Activated naive CD4-positive, alpha-beta T cell treated with anti-CD3 and anti-CD28 coated beads, Interleukin-2, amount 50 U/mL, for 24 hours (primary cell): ENCODE data around the gene AFM.

Experiments
- H3K27ac Mint-ChIP-seq: one replicate; pipeline ENCODE4 v1.8.0; 2021; ENCODE audit warnings: mild to moderate bottlenecking, mixed read lengths
- H3K27me3 Mint-ChIP-seq: one replicate; pipeline ENCODE4 v1.8.0; 2021; ENCODE audit warnings: mixed read lengths
- H3K36me3 Mint-ChIP-seq: one replicate; pipeline ENCODE4 v1.8.0; 2021; ENCODE audit warnings: mixed read lengths
- H3K4me1 Mint-ChIP-seq: one replicate; pipeline ENCODE4 v1.8.0; 2021; ENCODE audit warnings: mixed read lengths
- H3K4me3 Mint-ChIP-seq: one replicate; pipeline ENCODE4 v1.8.0; 2021; ENCODE audit warnings: mild to moderate bottlenecking, mixed read lengths
- H3K9me3 Mint-ChIP-seq: one replicate; pipeline ENCODE4 v1.8.0; 2021; ENCODE audit warnings: mixed read lengths

AFM gene

GRCh38 chr4:73445383-73446335 is 35.9 kb upstream of the AFM start:
- Mint-ChIP-seq H3K9me3 (no peaks in the 10 kb centered on the region), H3K36me3 (peaks cover 1% of the 10 kb centered on the region), H3K27me3 (peaks cover 8% of the 10 kb centered on the region), H3K4me3 (no peak overlapping the region), H3K4me1 (no peaks in the 10 kb centered on the region), H3K27ac (no peak overlapping the region)

- Mint-ChIP-seq H3K9me3 (no peaks in the 10 kb centered on the region), H3K36me3 (peaks cover 1% of the 10 kb centered on the region), H3K4me3 (no peak overlapping the region), H3K27me3 (peaks cover 8% of the 10 kb centered on the region), H3K27ac (no peak overlapping the region), H3K4me1 (no peaks in the 10 kb centered on the region)
Measured at GRCh38 chr4:73446336-73446938, 35.1 kb upstream of the AFM start.

DNA sequence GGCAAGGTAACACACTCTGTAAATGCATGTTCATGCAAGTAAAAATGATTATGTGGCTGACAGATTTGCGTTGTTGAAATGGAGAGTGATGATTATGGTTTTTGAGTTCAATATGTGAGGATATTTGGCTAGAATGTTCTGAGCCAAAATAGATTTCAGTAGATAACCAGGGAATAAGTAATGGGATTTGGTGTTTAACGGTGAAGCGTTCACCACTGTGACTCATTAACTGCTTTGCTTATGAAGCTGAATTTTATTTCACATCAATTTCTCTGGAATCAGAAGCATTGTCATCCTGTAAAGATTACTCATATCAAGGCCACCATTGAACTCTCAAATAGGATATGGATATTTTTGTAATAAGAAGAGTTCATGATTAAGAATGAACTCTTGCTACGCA is 33.9 kb upstream of the AFM start:
- Mint-ChIP-seq H3K9me3 (no peaks in the 10 kb centered on the region), H3K27me3 (peaks cover 4% of the 10 kb centered on the region), H3K4me3 (no peak overlapping the region), H3K4me1 (no peaks in the 10 kb centered on the region), H3K36me3 (peaks cover 1% of the 10 kb centered on the region), H3K27ac (no peak overlapping the region)

- H3K4me1 Mint-ChIP-seq = no peaks in the 10 kb centered on the region
- H3K36me3 Mint-ChIP-seq = peaks cover 1% of the 10 kb centered on the region
- H3K27ac Mint-ChIP-seq = no peak overlapping the region
- H3K27me3 Mint-ChIP-seq = peaks cover 4% of the 10 kb centered on the region
- no peaks in the 10 kb centered on the region for H3K9me3 Mint-ChIP-seq
- H3K4me3 Mint-ChIP-seq = no peak overlapping the region
Measured at GRCh38 chr4:73448448-73449203, 32.9 kb upstream of the AFM start.

DNA sequence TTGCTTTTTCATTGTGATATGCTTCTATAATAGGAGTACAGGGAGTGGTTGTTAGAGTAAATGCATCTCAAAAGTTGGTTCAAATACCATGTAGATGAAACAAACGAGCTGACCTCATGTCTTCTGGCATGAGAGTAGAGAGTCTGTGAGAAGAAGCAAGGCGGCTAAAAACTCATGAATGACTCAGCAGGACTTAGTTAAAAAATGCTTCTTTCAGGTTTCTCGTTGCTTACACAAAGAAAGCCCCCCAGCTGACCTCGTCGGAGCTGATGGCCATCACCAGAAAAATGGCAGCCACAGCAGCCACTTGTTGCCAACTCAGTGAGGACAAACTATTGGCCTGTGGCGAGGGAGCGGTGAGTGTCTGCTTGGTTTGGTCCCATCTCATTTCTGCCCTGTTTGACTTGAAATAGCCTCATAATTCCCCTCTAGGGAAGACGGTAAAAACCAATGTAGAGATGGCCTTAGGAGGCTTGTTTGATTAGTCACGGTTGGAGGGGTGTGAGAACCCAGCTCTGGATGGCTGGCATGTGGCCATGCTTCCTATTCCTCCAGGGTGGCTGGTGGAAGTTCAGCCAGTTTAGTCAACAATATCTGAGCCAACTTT is 31.0 kb upstream of the AFM start:
- Mint-ChIP-seq H3K36me3 (peaks cover 1% of the 10 kb centered on the region), H3K4me3 (no peak overlapping the region), H3K9me3 (no peaks in the 10 kb centered on the region), H3K4me1 (no peaks in the 10 kb centered on the region), H3K27me3 (peaks cover 4% of the 10 kb centered on the region), H3K27ac (no peak overlapping the region)

DNA sequence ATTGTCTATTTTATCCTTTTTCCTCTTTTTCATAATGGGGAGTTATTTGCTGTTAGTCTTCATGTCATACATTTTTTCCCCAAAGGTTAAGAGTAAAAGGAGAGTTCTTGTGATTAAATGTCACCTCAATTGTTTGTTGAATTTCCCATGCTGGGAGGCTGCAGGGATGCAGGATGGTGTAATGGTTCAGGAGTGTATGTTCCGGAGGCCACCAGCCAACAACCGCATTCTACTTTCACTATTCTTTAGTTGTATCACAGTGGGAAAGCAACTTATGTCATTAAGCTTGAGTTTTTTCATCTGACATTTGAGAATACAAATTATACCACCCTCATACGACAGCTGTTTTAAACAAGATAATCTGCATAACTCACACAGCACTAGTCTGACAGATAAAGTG is 30.1 kb upstream of the AFM start:
- Mint-ChIP-seq H3K9me3 (no peaks in the 10 kb centered on the region), H3K4me3 (no peak overlapping the region), H3K27ac (no peak overlapping the region), H3K27me3 (peaks cover 3% of the 10 kb centered on the region), H3K36me3 (no peaks in the 10 kb centered on the region), H3K4me1 (no peaks in the 10 kb centered on the region)

DNA sequence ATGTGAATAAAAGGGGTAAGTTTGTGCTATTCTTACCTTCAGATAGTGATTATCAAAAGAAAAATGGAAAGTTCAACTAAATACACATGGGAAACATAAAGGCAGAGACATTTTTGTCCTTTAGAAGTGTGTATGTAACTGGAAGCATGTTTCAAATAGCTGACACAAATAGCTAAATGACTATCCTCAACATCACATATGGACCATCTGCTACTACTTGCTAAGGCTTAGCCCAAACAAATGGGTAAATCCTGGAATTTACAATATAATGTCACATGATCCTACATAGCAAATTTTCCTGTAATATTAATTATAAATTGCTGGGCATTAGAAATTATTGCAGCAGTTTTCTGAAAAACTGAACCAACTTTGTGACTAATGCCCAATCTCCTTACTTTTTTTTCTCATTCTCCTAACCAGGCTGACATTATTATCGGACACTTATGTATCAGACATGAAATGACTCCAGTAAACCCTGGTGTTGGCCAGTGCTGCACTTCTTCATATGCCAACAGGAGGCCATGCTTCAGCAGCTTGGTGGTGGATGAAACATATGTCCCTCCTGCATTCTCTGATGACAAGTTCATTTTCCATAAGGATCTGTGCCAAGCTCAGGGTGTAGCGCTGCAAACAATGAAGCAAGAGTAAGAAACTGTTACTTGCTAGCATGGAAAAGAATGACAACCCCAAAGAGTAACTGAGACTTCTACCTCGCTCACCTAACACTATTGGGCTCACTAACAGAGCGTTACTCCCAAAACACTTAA is 29.4 kb upstream of the AFM start:
- no peak overlapping the region for H3K4me3 Mint-ChIP-seq
- no peaks in the 10 kb centered on the region for H3K4me1 Mint-ChIP-seq
- peaks cover 3% of the 10 kb centered on the region for H3K27me3 Mint-ChIP-seq
- no peaks in the 10 kb centered on the region for H3K36me3 Mint-ChIP-seq
- H3K9me3 Mint-ChIP-seq = no peaks in the 10 kb centered on the region
- H3K27ac Mint-ChIP-seq = no peak overlapping the region

DNA sequence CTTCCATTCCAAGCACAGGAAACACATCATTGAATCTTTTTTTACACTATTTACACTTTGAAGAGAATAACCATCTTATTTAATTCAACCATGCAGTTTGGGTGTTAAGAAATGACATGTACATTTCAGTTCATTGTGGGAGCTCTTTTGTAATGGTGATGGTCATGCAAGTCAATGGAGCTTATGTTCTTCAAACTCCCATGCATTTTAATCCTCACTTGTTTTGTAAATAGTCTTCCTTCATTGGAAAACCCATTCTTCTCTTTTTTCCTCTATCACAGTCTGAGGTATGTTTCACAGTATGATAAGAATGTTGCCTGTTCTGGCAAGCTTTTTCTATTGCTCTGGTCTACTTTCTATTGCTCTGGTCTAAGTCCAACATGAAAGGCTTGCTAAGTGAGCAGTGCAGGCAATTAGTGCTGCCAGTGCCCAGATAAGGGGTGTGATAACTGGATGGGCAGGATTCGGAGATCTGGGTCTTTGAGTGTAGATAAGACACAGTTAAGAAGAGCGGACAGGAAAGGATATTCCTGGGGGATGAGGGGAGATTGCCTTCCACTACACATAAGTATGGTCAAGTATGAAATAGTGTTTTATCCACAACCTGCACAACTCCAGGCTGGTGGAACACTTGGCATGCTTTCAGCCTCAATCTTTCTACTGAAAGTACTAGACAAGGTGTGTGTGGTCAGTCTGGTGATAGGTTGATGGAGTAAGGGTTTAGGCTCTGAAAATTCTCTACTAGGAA is 28.4 kb upstream of the AFM start:
- Mint-ChIP-seq H3K4me3 (no peak overlapping the region), H3K9me3 (no peaks in the 10 kb centered on the region), H3K4me1 (no peaks in the 10 kb centered on the region), H3K27me3 (peaks cover 6% of the 10 kb centered on the region), H3K27ac (no peak overlapping the region), H3K36me3 (no peaks in the 10 kb centered on the region)

DNA sequence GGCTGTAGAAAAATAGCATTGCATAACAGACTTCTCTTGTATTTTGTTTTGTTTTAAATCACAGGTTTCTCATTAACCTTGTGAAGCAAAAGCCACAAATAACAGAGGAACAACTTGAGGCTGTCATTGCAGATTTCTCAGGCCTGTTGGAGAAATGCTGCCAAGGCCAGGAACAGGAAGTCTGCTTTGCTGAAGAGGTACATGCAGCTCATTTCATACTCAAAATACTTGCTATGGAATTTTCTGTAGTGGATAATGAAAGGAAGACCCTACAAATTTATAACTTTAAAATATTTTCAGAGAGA is 27.9 kb upstream of the AFM start:
- Mint-ChIP-seq H3K9me3 (no peaks in the 10 kb centered on the region), H3K27ac (no peak overlapping the region)

DNA sequence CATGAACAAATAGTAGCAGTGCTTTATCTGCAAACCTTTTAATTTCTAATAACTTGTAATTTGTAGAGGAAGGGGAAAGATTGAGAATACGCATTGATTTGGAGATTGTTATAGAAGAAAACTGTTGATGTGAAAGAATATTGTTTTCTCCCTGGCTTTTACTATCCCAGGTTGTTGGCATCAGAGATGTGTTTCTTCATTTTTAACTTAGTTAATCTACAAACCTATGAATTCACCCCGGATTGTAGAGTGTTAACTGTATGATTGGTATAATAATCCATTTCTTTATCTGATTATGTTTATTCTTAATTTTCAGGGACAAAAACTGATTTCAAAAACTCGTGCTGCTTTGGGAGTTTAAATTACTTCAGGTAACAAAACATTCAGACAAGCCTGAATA is 26.6 kb upstream of the AFM start:
- H3K9me3 Mint-ChIP-seq = no peaks in the 10 kb centered on the region

More for the DNA sequence above, 27.9 kb upstream of the AFM start:
- Mint-ChIP-seq H3K4me1 (no peaks in the 10 kb centered on the region), H3K27me3 (peaks cover 7% of the 10 kb centered on the region), H3K36me3 (no peaks in the 10 kb centered on the region), H3K4me3 (no peak overlapping the region)

GRCh38 chr4:73456177-73457022 is 25.1 kb upstream of the AFM start:
- Mint-ChIP-seq H3K36me3 (no peaks in the 10 kb centered on the region), H3K4me3 (no peak overlapping the region), H3K27ac (no peak overlapping the region), H3K9me3 (no peaks in the 10 kb centered on the region), H3K4me1 (no peaks in the 10 kb centered on the region), H3K27me3 (peaks cover 7% of the 10 kb centered on the region)

More for the DNA sequence above, 26.6 kb upstream of the AFM start:
- Mint-ChIP-seq H3K36me3 (no peaks in the 10 kb centered on the region), H3K27me3 (peaks cover 7% of the 10 kb centered on the region), H3K4me1 (no peaks in the 10 kb centered on the region), H3K27ac (no peak overlapping the region), H3K4me3 (no peak overlapping the region)

DNA sequence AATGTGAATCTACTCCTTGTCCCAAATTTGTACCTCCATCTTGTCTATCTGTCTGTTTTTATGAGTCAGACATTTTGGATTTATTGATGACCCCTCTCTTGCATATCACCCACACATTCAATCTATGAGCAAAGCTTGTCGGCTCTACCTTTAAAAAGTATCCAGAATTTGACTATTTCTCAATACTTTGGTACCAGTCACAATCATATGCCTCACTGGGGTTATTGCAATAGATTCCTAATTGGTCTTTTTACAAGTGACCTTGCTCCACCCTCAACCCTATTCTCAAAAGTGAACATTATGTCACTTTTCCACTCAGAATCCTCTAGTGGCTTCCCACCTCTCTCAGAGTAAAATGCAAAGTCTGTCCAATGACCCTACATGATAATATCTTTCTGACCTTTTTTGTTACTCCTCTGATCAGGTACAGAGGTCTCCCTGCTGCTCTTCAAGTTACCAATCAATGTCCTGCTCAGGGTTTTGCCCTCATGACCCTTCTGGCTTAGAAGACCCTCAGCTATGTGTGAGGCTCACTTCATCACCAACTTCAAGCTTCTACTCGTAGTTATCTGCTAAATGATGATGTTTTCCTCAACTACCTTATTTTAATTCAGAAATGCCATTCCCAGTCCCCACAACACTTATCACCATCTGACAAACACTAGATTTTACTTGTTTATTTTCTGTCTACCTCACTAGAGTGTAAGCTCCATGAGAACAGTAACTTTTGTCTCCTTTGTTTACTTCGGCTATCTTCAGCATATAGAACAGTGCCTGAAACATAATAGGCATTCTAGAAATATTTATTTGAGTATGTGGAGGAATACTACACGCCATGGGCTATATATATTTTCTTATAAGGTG is 23.1 kb upstream of the AFM start:
- H3K4me1 Mint-ChIP-seq = no peaks in the 10 kb centered on the region
- H3K9me3 Mint-ChIP-seq = no peaks in the 10 kb centered on the region
- H3K4me3 Mint-ChIP-seq = no peak overlapping the region
- peaks cover 8% of the 10 kb centered on the region for H3K27me3 Mint-ChIP-seq
- H3K27ac Mint-ChIP-seq = no peak overlapping the region
- H3K36me3 Mint-ChIP-seq = no peaks in the 10 kb centered on the region

GRCh38 chr4:73459048-73459421 is 22.5 kb upstream of the AFM start:
- Mint-ChIP-seq H3K9me3 (no peaks in the 10 kb centered on the region), H3K27me3 (peaks cover 8% of the 10 kb centered on the region), H3K27ac (no peak overlapping the region)

More at GRCh38 chr4:73459048-73459421, 22.5 kb upstream of the AFM start:
- no peaks in the 10 kb centered on the region for H3K4me1 Mint-ChIP-seq
- no peaks in the 10 kb centered on the region for H3K36me3 Mint-ChIP-seq
- H3K4me3 Mint-ChIP-seq = no peak overlapping the region
